Glutamatergic neuron (in vitro differentiated cells): ENCODE data around the gene ETS1. TPM values are rescaled to one million over a fixed set of nuclear protein-coding genes. Genes with fewer than 3 reads are reported as not detected.

Source experiments
- DNase-seq: peaks from one replicate; pipeline ENCODE4 v3.0.0; 2022
- H3K27ac Mint-ChIP-seq: one replicate; pipeline ENCODE4 v1.8.0; 2020; ENCODE audit warnings: mild to moderate bottlenecking, mixed read lengths, inconsistent platforms; ENCODE audit not compliant: unreplicated experiment
- H3K27me3 Mint-ChIP-seq: one replicate; pipeline ENCODE4 v1.8.0; 2020; ENCODE audit warnings: mild to moderate bottlenecking, moderate library complexity, mixed read lengths, inconsistent platforms; ENCODE audit not compliant: unreplicated experiment
- H3K36me3 Mint-ChIP-seq: one replicate; pipeline ENCODE4 v1.8.0; 2020; ENCODE audit warnings: mild to moderate bottlenecking, mixed read lengths, inconsistent platforms; ENCODE audit not compliant: unreplicated experiment
- H3K4me1 Mint-ChIP-seq: one replicate; pipeline ENCODE4 v1.8.0; 2020; ENCODE audit warnings: mild to moderate bottlenecking, low read depth, mixed read lengths, inconsistent platforms; ENCODE audit not compliant: unreplicated experiment
- H3K4me3 Mint-ChIP-seq: one replicate; pipeline ENCODE4 v1.8.0; 2020; ENCODE audit warnings: mild to moderate bottlenecking, mixed read lengths, inconsistent platforms; ENCODE audit not compliant: unreplicated experiment
- H3K9me3 Mint-ChIP-seq: one replicate; pipeline ENCODE4 v1.8.0; 2020; ENCODE audit warnings: mild to moderate bottlenecking, moderate library complexity, mixed read lengths, inconsistent platforms; ENCODE audit not compliant: unreplicated experiment
- total RNA-seq: library from RNA; stranded (reverse); fragmentation: NEBNext Ultra II Directional; extraction: Animal tissue kit (Norgen Biotek cat#: 25700); gene quantifications from one replicate; pipeline ENCODE4 v1.2.1, GENCODE V29; 2021; ENCODE audit not compliant: unreplicated experiment
- TF ChIP-seq, protein P1 (sequence below): fragments of 200-600 bp; sonication (generic); IDR thresholded peaks from one replicate; pipeline ENCODE4 v1.5.0; 2021; ENCODE audit not compliant: partially characterized antibody, unreplicated experiment

Gene ETS1
- total RNA-seq, 1 donor from 2014 or later: 1.0 TPM

DNA sequence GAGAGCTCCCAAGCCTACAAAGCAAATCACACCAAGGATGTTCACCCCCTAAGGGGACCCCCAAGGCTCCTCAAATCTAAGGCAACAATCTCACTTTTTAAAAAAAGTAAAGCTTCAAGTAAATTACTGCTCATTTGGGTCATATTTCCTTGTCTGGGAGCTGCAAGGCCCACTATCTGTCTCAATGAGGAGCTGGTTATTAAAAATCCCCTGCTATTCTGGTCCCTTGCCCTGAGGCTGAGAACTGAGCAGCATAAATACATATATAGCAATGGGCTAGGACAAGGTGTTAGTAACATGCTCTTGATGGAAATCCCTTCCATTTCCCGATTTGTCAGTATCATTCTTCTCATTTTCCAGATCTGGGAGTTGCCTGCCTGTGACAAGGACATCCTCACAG is 119.2 kb downstream of the ETS1 start:
- Mint-ChIP-seq H3K27me3 (no peaks in the 10 kb centered on the region), H3K36me3 (no peaks in the 10 kb centered on the region), H3K27ac (no peak overlapping the region), H3K4me1 (no peaks in the 10 kb centered on the region), H3K9me3 (peaks cover 5% of the 10 kb centered on the region), H3K4me3 (no peak overlapping the region)
- DNase-seq: no peak
- TF ChIP-seq, protein P1, sequence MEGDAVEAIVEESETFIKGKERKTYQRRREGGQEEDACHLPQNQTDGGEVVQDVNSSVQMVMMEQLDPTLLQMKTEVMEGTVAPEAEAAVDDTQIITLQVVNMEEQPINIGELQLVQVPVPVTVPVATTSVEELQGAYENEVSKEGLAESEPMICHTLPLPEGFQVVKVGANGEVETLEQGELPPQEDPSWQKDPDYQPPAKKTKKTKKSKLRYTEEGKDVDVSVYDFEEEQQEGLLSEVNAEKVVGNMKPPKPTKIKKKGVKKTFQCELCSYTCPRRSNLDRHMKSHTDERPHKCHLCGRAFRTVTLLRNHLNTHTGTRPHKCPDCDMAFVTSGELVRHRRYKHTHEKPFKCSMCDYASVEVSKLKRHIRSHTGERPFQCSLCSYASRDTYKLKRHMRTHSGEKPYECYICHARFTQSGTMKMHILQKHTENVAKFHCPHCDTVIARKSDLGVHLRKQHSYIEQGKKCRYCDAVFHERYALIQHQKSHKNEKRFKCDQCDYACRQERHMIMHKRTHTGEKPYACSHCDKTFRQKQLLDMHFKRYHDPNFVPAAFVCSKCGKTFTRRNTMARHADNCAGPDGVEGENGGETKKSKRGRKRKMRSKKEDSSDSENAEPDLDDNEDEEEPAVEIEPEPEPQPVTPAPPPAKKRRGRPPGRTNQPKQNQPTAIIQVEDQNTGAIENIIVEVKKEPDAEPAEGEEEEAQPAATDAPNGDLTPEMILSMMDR: no peak

DNA sequence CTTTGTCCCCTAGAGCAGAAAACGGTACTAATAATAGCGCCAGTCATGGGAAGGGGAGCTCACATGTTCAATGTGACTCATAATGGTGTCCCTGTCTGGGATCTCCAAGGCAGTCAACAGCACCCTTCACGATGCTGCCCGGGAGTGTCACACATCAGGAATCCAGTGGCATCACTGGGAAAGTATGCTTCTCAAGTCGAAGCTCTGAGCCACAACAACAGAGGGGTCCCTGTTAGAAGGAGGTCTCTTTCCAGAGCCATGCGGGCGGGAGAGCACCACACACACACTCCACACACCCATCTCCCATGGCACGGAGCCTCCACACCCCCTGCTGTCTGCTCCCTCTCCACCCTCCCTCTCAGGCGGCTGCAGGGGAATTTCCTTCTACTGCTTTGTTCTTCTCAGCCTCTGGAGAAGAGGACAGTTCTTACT is 119.7 kb downstream of the ETS1 start:
- Mint-ChIP-seq H3K9me3 (peaks cover 5% of the 10 kb centered on the region), H3K4me3 (no peak overlapping the region), H3K27ac (no peak overlapping the region), H3K36me3 (no peaks in the 10 kb centered on the region), H3K4me1 (no peaks in the 10 kb centered on the region), H3K27me3 (no peaks in the 10 kb centered on the region)
- TF ChIP-seq, protein P1: no peak
- no peak for DNase-seq

DNA sequence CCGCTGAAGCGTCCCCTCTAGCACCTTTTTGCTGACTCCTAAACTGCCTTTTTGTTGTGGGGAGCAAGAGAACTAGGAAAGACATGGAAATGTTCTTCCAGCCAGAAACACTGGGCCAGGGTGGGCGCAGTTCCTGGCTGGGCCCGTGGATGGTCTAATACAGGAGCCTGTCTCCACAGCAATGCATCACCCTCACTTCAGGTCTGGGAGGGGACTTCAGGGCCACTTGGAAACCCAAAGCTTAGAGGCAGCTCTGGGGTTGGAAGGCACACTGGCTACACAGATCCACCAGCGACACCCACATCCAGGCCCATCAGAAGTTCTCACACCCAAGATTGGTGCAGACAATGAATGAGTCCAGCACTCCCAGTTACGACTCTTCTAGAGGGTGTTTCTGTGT is 120.3 kb downstream of the ETS1 start:
- Mint-ChIP-seq H3K27me3 (no peaks in the 10 kb centered on the region), H3K27ac (no peak overlapping the region), H3K4me1 (no peaks in the 10 kb centered on the region), H3K4me3 (no peak overlapping the region), H3K36me3 (no peaks in the 10 kb centered on the region), H3K9me3 (peaks cover 5% of the 10 kb centered on the region)
- TF ChIP-seq, protein P1: no peak
- DNase-seq: no peak

DNA sequence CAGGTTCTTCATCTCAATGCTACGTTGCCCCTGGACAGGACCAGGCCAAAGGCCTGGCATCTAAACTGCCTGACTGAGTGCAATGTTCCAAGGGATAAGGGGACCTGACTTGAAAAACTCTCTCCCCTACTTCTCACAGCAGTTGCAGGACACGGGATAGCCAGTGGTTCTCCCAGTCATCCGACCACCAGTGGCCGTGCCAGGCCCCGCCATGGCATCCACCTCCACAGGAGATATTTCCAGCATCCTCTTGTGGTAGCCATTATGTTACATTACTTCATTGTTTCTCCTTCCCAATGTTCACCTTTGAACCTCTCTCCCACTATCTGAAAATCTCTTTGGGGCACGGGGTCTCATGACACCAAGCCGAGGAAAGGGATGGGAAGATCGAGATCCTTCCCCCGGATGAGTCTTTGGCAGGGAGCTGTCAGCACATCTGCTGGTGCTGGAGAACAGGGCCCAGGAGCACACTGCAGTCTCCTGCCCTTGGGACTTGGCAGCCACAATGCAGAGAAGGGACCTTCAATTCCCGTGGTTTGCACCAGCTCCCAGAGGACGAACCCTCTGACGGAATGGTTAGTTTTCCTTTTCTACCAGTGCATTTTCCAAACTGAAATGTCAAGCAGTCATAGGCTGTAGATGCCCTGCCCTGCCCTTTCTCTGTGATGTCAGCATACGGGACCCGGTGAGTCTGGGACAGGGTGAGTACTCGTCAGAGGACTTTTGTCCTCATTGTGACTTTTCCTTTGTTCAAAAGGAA is 121.2 kb downstream of the ETS1 start:
- Mint-ChIP-seq H3K27ac (no peak overlapping the region), H3K4me3 (no peak overlapping the region), H3K36me3 (no peaks in the 10 kb centered on the region), H3K4me1 (no peaks in the 10 kb centered on the region), H3K27me3 (no peaks in the 10 kb centered on the region), H3K9me3 (peaks cover 5% of the 10 kb centered on the region)
- TF ChIP-seq, protein P1: no peak
- no peak for DNase-seq

DNA sequence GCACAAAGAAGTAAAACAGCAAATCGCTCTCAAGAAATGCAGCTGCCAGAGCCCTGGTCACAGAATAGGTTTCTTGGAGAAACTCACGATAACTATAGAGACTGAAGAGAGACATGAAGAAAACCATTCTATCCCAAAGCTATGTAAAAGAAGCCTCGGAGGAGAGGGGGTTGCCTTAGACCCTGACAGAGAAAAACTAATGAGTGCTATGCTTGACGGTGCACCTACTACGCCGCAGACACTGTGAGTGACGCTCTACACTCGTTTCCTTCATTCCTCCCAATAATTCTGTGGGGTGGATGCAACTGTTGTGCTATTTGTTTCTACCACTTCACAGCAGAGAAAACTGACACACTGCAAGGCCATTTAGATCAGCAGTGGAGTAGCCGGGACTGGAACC is 121.8 kb downstream of the ETS1 start:
- H3K4me3 Mint-ChIP-seq: no peak overlapping the region
- no peaks in the 10 kb centered on the region for H3K27me3 Mint-ChIP-seq
- H3K36me3 Mint-ChIP-seq: no peaks in the 10 kb centered on the region
- no peak overlapping the region for H3K27ac Mint-ChIP-seq
- H3K9me3 Mint-ChIP-seq: peaks cover 5% of the 10 kb centered on the region
- no peak for DNase-seq
- TF ChIP-seq, protein P1: no peak
- H3K4me1 Mint-ChIP-seq: no peaks in the 10 kb centered on the region
